Neural cell (in vitro differentiated cells): ENCODE data around the gene RNF213. TPM values are rescaled to one million over a fixed set of nuclear protein-coding genes. Genes with fewer than 3 reads are reported as not detected.

Experiments used
- H2AFZ ChIP-seq: fragments of 200-600, 300-800 bp; sonication (generic), shearing (Covaris generic); 2 replicates; pipeline ENCODE4 v1.6.0; 2014; ENCODE audit warnings: low read depth, mild to moderate bottlenecking, antibody characterized with exemption, low read length, moderate library complexity
- H3F3A ChIP-seq: fragments of 200-600 bp; shearing (Covaris generic); 2 replicates; pipeline ENCODE4 v1.6.1; 2016; ENCODE audit warnings: mild to moderate bottlenecking, moderate library complexity, mixed read lengths, antibody characterized with exemption, low read length; ENCODE audit not compliant: insufficient read depth, poor library complexity, severe bottlenecking
- H3K27ac ChIP-seq: fragments of 200-600, 300-800 bp; sonication (generic), shearing (Covaris generic); 2 replicates; pipeline ENCODE4 v1.5.1; 2014; ENCODE audit warnings: mild to moderate bottlenecking, low read length, moderate library complexity
- H3K27me3 ChIP-seq: fragments of 300-800, 200-600 bp; sonication (generic), shearing (Covaris generic); 2 replicates; pipeline ENCODE4 v1.6.0; 2014; ENCODE audit warnings: mild to moderate bottlenecking, low read depth, low read length, moderate library complexity; ENCODE audit not compliant: insufficient read depth
- H3K36me3 ChIP-seq: fragments of 300-800, 200-600 bp; sonication (generic), shearing (Covaris generic); 2 replicates; pipeline ENCODE4 v1.5.1; 2014; ENCODE audit warnings: mild to moderate bottlenecking, antibody characterized with exemption, low read length, moderate library complexity; ENCODE audit not compliant: insufficient read depth
- H3K4me2 ChIP-seq: fragments of 300-800, 200-600 bp; sonication (generic), shearing (Covaris generic); 2 replicates; pipeline ENCODE4 v1.6.0; 2014; ENCODE audit warnings: mild to moderate bottlenecking, low read length
- H3K4me3 ChIP-seq: fragments of 300-800, 200-600 bp; sonication (generic), shearing (Covaris generic); 2 replicates; pipeline ENCODE4 v1.5.1; 2014; ENCODE audit warnings: mild to moderate bottlenecking, low read length, moderate library complexity
- H3K79me2 ChIP-seq: fragments of 200-600 bp; shearing (Covaris generic); replicated peaks from 2 replicates; pipeline ENCODE4 v1.6.0; 2014; ENCODE audit warnings: mild to moderate bottlenecking, low read length, moderate library complexity; ENCODE audit not compliant: insufficient read depth
- H3K9ac ChIP-seq: fragments of 300-800, 200-600 bp; sonication (generic), shearing (Covaris generic); 2 replicates; pipeline ENCODE4 v1.6.1; 2016; ENCODE audit warnings: mild to moderate bottlenecking, low read length, mixed read lengths
- H3K9me2 ChIP-seq: fragments of 200-600 bp; shearing (Covaris generic); 2 replicates; pipeline ENCODE4 v1.6.1; 2016; ENCODE audit warnings: mild to moderate bottlenecking, low read length, mixed read lengths; ENCODE audit not compliant: insufficient read depth
- H3K9me3 ChIP-seq: fragments of 200-600, 300-800 bp; sonication (generic), shearing (Covaris generic); 2 replicates; pipeline ENCODE4 v1.6.1; 2016; ENCODE audit warnings: mild to moderate bottlenecking, mixed run types, low read length, moderate library complexity, mixed read lengths
- H4K20me1 ChIP-seq: fragments of 200-600 bp; shearing (Covaris generic); 2 replicates; pipeline ENCODE4 v1.6.1; 2016; ENCODE audit warnings: mild to moderate bottlenecking, mixed run types; ENCODE audit not compliant: insufficient read depth
- CTCF ChIP-seq: fragments of 450-650 bp; IDR thresholded peaks from 2 replicates; pipeline ENCODE4 v1.5.1; 2014; ENCODE audit warnings: antibody characterized with exemption, mild to moderate bottlenecking, moderate library complexity; ENCODE audit not compliant: poor library complexity, severe bottlenecking
- EP300 ChIP-seq: fragments of 450-650 bp; conservative IDR thresholded peaks from 2 replicates; pipeline ENCODE4 v1.6.1; 2014; ENCODE audit warnings: antibody characterized with exemption, mild to moderate bottlenecking, moderate library complexity; ENCODE audit not compliant: poor library complexity, severe bottlenecking
- EZH2 ChIP-seq: fragments of 200-600, 300-800 bp; shearing (Covaris generic), sonication (generic); IDR thresholded peaks from 2 replicates; pipeline ENCODE4 v1.6.1; 2014; ENCODE audit warnings: antibody characterized with exemption, low read length, borderline replicate concordance, mild to moderate bottlenecking; ENCODE audit not compliant: insufficient read depth, poor library complexity, severe bottlenecking
- MXI1 ChIP-seq: fragments of 450-650 bp; conservative IDR thresholded peaks from 2 replicates; pipeline ENCODE4 v1.6.1; 2014; ENCODE audit warnings: antibody characterized with exemption, mild to moderate bottlenecking; ENCODE audit not compliant: poor library complexity, severe bottlenecking
- POLR2AphosphoS5 ChIP-seq: IDR thresholded peaks from 2 replicates; pipeline ENCODE4 v1.6.1; 2012
- RAD21 ChIP-seq: fragments of 450-650 bp; conservative IDR thresholded peaks from 2 replicates; pipeline ENCODE4 v1.6.1; 2014; ENCODE audit warnings: antibody characterized with exemption, mild to moderate bottlenecking, moderate library complexity
- REST ChIP-seq: IDR thresholded peaks from 2 replicates; pipeline ENCODE4 v1.6.1; 2012; ENCODE audit warnings: borderline replicate concordance
- SMC3 ChIP-seq: fragments of 450-650 bp; conservative IDR thresholded peaks from 2 replicates; pipeline ENCODE4 v1.6.1; 2014; ENCODE audit warnings: antibody characterized with exemption, mild to moderate bottlenecking, moderate library complexity; ENCODE audit not compliant: poor library complexity
- TAF1 ChIP-seq: IDR thresholded peaks from 2 replicates; pipeline ENCODE4 v1.6.1; 2012; ENCODE audit warnings: low read depth
- polyA plus RNA-seq: library from polyadenylated mRNA; depleted of rRNA; stranded (reverse); fragments of >200 nt; gene quantifications from 2 replicates; pipeline ENCODE4 v1.2.3, GENCODE V29; 2014
- small RNA-seq, 3 experiments: library from RNA; depleted of rRNA; stranded (forward); fragments of <200 nt; gene quantifications; one replicate each; pipeline ENCODE3, GENCODE V24; 2012

The RNF213 gene
- polyA plus RNA-seq, 1 donor from 2014 or later = 1.5 TPM

- H3K9me2 ChIP-seq = no peaks in the 10 kb centered on the region
- TF ChIP-seq EZH2 (no peak), RAD21 (no peak), TAF1 (no peak), CTCF (no peak), EP300 (no peak), MXI1 (no peak), POLR2AphosphoS5 (no peak), SMC3 (no peak), REST (no peak)
- H3K36me3 ChIP-seq = no peaks in the 10 kb centered on the region
- no peaks in the 10 kb centered on the region for H3K79me2 ChIP-seq
- H3K4me2 ChIP-seq = no peak overlapping the region
- no peak overlapping the region for H3K9ac ChIP-seq
- no peaks in the 10 kb centered on the region for H3F3A ChIP-seq
- no peaks in the 10 kb centered on the region for H3K27me3 ChIP-seq
- H2AFZ ChIP-seq = no peak overlapping the region
- no peaks in the 10 kb centered on the region for H3K9me3 ChIP-seq
- H3K27ac ChIP-seq = no peak overlapping the region
- H3K4me3 ChIP-seq = no peak overlapping the region
- H4K20me1 ChIP-seq = no peaks in the 10 kb centered on the region
Observed at GRCh38 chr17:80447790-80448189, 187.1 kb downstream of the RNF213 start.

Small RNAs within 50 kb of the gene (small RNA-seq; reads per million reads assigned to genes)
- gene MIR4730 = 0 to 1.4 (median 1.2) reads per million in 3 experiments

Other genes with a start within 250 kb of the RNF213 start
- 19.8 and 29.5 TPM in 2 replicates for gene TBC1D16, start 225.0 kb upstream of the RNF213 start, polyA plus RNA-seq
- gene CCDC40, start 224.2 kb upstream of the RNF213 start, polyA plus RNA-seq = 5.5 and 15.0 TPM in 2 replicates
- gene GAA, start 159.3 kb upstream of the RNF213 start, polyA plus RNA-seq = 58.9 and 67.6 TPM in 2 replicates
- 96.6 and 109 TPM in 2 replicates for gene EIF4A3, start 113.7 kb upstream of the RNF213 start, polyA plus RNA-seq
- 0.12 TPM in 1 of 2 replicates, not detected in the other for gene CARD14, start 90.8 kb upstream of the RNF213 start, polyA plus RNA-seq
- 8.0 and 9.3 TPM in 2 replicates for gene SGSH, start 40.5 kb upstream of the RNF213 start, polyA plus RNA-seq
- gene SLC26A11, start 40.4 kb upstream of the RNF213 start, polyA plus RNA-seq = 18.6 and 31.1 TPM in 2 replicates
- 31.2 and 40.6 TPM in 2 replicates for gene ENDOV, start 154.3 kb downstream of the RNF213 start, polyA plus RNA-seq
- 0.22 and 0.56 TPM in 2 replicates for gene NPTX1, start 215.8 kb downstream of the RNF213 start, polyA plus RNA-seq